HK-2 (cell line): ENCODE results near the gene ARAF.

Source experiments
- DNase-seq: peaks from one replicate; pipeline ENCODE4 v3.0.0-alpha.2; 2018; ENCODE audit not compliant: unreplicated experiment

ARAF gene

GRCh38 chrX:47620303-47620685 is 59.3 kb downstream of the ARAF start:
- DNase-seq: no peak
